ENCODE measurements around the gene SIAH2.

- TF ChIP-seq POLR2AphosphoS5 (IDR thresholded peaks at IDR 0.05; ENCODE audit: low read depth, low read length) = no peak
- no peak for TF ChIP-seq POLR2A (IDR thresholded peaks at IDR 0.05; ENCODE audit: low read depth, low read length)
- TF ChIP-seq TAF1 (IDR thresholded peaks at IDR 0.05; ENCODE audit: borderline replicate concordance, low read depth, low read length) = no peak
Measured at GRCh38 chr3:150741497-150742140, 21.4 kb downstream of the SIAH2 start.

Data from GM12892 (cell line).